GM20431 (cell line): ENCODE data around the gene ESRRA.
"Not testable (repeated sequence)": the region's sequence is repeated elsewhere in the genome, so short reads cannot be mapped to it uniquely, and the experiment has no call there.

ENCODE experiments used
- in situ Hi-C: fragments of 300-500 bp; cut with MseI, MboI; formaldehyde crosslinking; loops from one replicate; pipeline ENCODE4 v1.15.0; 2020; ENCODE audit warnings: low sequenced_read_pairs; ENCODE audit not compliant: unreplicated experiment

Gene ESRRA

GRCh38 chr11:64306876-64307622 is 1.7 kb downstream of the ESRRA start:
- in situ Hi-C loops = no loop called here

GRCh38 chr11:64307795-64308194 is 2.5 kb downstream of the ESRRA start:
- in situ Hi-C loops = not testable (repeated sequence)

- in situ Hi-C loops = no loop called here
Observed at GRCh38 chr11:64312947-64313346, 7.6 kb downstream of the ESRRA start.

GRCh38 chr11:64313491-64314145 is 8.3 kb downstream of the ESRRA start:
- in situ Hi-C loops = no loop called here

- in situ Hi-C loops = no loop called here
Observed at GRCh38 chr11:64314146-64314804, 9.0 kb downstream of the ESRRA start.

- in situ Hi-C loops = no loop called here
Observed at GRCh38 chr11:64314805-64315561, 9.7 kb downstream of the ESRRA start.

- in situ Hi-C loops = not testable (repeated sequence)
Observed at GRCh38 chr11:64315667-64316526, 10.6 kb downstream of the ESRRA start.

- in situ Hi-C loops = no loop called here
Observed at GRCh38 chr11:64316672-64317324, 11.5 kb downstream of the ESRRA start.

GRCh38 chr11:64317325-64317960 is 12.1 kb downstream of the ESRRA start, which contains the start of gene TRMT112:
Gene TRMT112, minus strand, starts transcription at chr11:64317559. Its CDS starts 33 bp downstream, at chr11:64317526.
- in situ Hi-C loops = no loop called here

GRCh38 chr11:64317961-64318765 is 12.8 kb downstream of the ESRRA start, which contains the start of gene PRDX5:
Gene PRDX5, plus strand, starts transcription at chr11:64318121. Its CDS starts 95 bp downstream, at chr11:64318216.
- in situ Hi-C loops = no loop called here

GRCh38 chr11:64318766-64319761 is 13.7 kb downstream of the ESRRA start:
- in situ Hi-C loops = no loop called here

- in situ Hi-C loops = no loop called here
Observed at GRCh38 chr11:64320556-64320955, 15.2 kb downstream of the ESRRA start.

GRCh38 chr11:64321026-64321425 is 15.7 kb downstream of the ESRRA start:
- in situ Hi-C loops = no loop called here

- in situ Hi-C loops = no loop called here
Observed at GRCh38 chr11:64321533-64321932, 16.2 kb downstream of the ESRRA start.

GRCh38 chr11:64322925-64323260 is 17.6 kb downstream of the ESRRA start:
- in situ Hi-C loops = no loop called here

GRCh38 chr11:64323373-64323772 is 18.0 kb downstream of the ESRRA start:
- in situ Hi-C loops = no loop called here

GRCh38 chr11:64323984-64324383 is 18.7 kb downstream of the ESRRA start:
- in situ Hi-C loops = not testable (repeated sequence)
